Activated CD4-positive, alpha-beta T cell treated with anti-CD3 and anti-CD28 coated beads, Interleukin-2, amount 50 U/mL, for 4 hours (primary cell): ENCODE data around the gene PTRH1.
A peak's percentile ranks its signal among the peaks of the same experiment; 100 is the strongest.
"Not testable (repeated sequence)": the region's sequence is repeated elsewhere in the genome, so short reads cannot be mapped to it uniquely, and the experiment has no call there.

Source experiments
- DNase-seq, 2 experiments: peaks; one replicate each; pipeline ENCODE4 v3.0.0-alpha.2; 2020

The PTRH1 gene, protein sequence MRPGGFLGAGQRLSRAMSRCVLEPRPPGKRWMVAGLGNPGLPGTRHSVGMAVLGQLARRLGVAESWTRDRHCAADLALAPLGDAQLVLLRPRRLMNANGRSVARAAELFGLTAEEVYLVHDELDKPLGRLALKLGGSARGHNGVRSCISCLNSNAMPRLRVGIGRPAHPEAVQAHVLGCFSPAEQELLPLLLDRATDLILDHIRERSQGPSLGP

GRCh38 chr9:127715470-127716337 lies at the start of gene PTRH1, which contains the start of gene TTC16:
PTRH1 (minus strand) TSS chr9:127715663; CDS start chr9:127715639, 24 bp downstream.
TTC16 (plus strand) TSS chr9:127716079; CDS start chr9:127716146, 67 bp downstream.
- peak; percentile 96 to 97 for DNase-seq

DNA sequence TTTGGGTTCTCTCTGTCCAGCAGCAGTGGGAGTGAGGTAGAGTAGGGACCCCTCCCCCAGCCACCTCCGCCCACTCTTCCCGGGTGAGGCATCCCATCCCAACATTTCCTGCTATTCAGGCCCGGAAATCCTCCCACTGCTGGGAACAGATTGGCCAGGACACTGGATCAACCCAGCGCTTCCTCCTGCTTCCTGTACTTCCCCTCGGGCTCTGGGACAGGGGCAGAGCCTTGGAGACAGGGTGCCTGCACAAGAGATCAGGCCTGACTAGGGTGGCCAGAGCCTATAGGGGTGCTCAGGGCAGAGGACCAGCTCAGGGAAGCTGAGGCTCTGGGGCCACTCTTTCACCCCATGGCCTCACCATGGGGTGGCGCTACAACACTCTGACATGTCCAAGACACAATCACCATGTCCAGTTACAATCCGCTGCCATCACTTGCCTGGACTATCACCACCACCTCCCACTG lies 48.5 kb upstream of the PTRH1 start:
- no peak for DNase-seq

DNA sequence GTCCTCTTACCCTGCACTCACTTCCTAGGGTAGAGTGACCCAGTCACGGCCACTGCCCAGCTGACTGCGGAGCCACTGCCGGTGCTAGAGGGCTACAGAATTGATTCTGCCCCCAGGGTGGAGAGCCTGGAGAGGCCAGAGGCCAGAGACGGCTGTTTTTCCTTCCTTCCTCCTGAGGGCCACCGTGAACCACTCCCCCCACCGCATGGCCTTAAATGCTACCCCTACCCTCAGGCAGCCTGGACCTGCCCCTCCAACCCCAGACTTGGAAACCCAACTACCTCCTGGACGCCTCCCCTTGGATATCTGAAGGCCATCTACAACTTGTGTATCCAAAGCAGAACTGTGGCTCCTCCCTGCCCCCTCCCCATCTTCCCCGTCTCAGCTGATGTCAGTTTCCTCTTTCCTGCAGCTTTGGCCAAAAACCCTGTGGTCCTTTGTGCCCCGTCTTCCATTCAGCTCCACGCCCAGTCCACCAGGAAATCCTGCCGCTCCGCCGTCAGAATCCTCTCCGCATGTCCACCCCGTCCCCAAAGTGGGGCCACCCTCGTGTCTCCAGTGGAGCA lies 46.7 kb upstream of the PTRH1 start:
- no peak for DNase-seq

DNA sequence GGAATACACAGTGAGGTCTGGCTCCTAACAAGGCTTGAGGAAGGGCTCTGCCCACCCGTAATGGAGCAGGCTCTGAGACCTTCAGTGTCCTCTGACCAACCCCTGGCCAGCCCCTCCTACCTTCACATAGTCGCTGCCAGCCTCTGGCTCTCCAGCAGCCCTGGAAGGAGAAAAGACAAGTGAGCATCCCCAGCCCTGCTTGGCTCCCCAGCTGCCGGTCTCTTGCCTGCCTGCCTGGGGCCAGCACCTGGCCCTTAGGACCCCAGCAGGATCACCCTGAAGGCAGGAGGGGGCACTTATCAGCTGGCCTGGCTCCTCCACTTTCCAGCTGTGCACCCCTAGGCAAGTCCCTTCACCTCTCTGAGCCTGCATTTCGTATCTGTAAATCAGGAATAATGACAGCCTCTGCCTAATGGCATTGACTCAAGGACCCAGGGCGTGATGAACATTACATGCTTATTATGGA lies 46.1 kb upstream of the PTRH1 start:
- no peak for DNase-seq

DNA sequence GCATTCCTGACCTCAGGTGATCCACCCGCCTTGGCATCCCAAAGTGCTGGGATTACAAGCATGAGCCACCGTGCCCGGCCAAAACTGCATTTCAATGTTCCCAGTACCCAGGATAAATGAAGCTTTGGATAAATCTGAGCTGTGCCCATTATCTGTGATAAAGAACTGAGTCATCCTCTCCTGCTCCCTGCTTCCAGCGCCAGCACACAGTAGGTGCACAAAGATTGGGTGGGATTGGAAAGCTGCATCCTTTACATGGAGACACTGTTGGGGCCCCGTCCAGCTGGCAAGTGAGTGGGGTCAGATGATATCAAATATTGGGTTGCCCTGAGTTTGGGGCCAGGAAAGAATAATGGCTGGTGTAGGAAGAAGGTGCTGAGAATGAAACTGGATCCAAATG lies 45.6 kb upstream of the PTRH1 start:
- DNase-seq: no peak

DNA sequence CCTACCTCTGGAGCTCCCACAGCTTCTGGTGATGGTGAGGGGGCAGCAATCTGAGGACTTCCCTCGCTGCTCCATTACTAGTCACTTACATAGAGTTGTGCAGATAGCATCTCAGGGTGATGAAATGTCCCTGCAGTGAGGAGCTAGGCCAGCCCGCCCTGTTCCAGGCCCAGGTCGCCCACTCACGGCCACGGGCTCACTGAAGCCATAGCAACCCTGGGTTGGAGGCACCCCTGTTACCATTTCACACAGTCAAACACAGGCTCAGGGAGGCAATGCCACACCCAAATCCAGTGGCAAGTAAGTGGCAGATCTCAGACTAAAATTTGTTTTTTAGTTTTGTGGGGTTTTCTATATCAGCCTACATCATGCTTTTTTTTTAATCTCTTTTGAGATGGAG lies 43.4 kb upstream of the PTRH1 start:
- DNase-seq: no peak

GRCh38 chr9:127756776-127757175 lies 41.3 kb upstream of the PTRH1 start:
- not testable (repeated sequence) for DNase-seq

DNA sequence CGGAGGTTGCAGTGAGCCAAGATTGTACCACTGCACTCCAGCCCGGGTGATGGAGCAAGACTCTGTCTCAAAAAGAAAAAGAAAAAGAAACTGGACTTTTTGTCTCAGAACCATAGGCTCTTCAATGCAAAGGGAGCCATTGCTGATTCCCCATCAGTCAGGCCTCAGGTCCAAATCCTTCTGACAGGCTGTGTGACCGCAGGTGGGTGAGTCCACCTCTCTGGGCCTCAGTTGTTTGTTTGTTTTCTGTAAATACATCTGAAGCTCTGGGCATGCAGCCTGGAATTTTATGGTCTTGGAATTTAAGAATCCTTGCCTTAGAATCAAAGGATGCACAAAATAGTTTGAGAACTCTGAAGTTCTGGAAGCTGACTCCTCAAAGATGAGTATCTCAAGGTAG lies 40.8 kb upstream of the PTRH1 start:
- DNase-seq: no peak

DNA sequence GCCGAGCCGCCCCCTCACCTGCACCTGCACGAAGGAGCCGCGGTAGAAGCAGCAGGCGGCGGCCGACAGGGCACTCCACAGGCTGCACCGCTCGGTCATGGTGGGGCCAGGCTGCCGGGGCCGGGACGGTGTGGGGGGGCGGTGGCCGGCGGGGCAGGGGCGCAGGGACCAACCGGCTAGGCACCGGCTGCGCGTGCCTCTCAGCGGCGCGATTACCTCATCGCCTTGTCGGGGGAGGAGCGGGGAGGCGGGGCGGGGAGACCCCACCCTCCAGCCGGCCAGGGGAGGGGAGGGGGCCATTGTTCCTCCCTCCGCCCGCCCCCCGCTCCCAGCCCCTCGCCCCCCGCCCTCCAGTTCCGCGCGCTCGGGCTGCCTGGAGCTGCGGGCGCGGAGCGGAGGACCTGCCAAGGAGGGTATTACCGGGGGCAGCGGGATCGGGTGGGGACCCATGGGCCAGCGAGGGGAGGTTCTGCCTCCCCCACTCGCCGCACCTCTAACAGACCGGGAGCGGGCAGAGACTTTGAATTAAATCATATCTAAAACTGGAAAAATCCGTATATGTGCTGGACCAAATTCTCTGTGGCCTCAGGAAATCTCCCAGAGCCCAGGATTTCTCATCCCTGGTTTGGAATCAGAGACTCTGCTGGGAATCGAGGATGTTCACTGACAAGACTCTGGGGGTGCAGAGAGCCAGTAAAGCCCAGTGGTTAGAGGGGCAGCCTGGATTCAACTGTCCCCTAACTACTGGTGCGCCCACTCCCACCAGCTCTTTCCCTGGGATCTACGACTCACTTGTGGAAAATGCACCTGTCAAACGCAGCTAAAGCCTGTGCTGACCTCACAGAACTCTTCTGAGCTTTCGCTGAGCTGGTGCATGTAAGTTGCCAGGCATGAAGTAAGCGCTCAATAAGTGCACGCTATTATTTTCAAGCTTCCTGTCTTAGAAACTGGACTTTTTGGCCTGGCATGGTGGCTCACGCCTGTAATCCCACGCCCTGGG lies 39.9 kb upstream of the PTRH1 start:
- no peak for DNase-seq

DNA sequence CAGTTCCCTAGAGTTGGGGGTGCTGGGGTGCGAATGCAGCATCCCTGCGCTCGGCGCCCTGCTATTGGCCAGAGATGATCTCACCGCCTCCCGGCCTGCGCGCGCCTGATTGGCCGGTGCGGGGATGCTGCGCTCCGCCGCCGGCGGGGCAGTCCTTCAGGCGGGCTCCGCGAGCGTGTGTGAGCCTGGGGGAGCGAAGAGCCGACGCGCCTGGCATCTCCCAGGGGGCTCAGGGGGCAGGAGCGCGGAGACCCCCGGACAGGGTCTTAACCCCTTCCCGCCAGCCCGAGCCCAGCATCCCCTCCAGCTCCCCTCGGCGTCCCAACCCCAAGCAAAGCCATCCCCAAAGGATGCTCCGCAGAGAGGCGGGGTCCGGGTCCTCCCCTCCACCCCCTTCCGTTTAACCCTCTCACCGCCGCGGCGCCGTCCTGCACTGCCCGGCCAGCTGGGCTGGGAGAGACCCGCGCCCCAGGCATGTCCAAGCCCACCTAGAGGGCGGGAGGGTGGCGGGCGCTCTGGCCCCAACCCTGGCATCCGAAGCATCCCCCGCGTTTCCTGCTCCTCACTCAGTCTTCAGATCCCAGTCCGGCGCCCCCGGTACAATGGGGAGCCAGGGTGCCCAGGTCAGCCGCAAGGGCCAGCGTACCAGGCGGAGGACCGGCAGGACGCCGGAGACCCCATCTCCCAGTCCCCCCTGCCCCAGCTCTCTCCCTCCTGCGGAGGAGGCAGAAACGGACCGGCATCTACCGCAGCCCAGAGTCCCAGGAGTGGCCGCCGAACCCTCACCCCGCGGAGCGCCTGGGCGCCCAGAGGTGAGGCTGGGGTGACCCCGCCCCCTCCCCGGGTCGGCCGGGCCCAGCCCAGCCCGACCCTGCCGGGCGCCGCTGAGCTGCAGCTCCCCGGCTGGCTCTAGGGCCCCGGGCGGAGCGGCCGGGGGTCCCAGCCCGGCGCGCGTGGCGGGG lies 38.9 kb upstream of the PTRH1 start:
- no peak for DNase-seq

DNA sequence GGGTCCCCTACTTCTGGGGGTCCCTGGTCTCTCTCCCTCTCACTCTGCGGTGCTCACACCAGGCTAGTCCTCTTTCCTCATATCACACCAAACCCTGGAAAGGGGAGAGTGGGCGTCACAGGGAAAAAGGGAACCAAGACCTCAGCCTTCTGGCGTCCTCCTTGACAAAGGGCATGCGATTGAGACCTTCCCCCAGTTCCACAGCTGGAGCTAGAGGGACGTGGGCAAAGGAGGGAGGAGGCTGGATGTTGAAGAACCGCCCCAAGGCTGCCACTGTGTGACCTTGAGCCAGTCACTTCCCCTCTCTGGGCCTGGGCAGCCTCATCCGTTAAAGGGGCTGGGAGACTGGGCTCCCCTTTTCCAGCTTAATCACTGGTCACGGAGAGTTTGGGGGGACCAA lies 38.2 kb upstream of the PTRH1 start:
- DNase-seq: no peak

GRCh38 chr9:127753148-127753547 lies 37.7 kb upstream of the PTRH1 start:
- no peak for DNase-seq

DNA sequence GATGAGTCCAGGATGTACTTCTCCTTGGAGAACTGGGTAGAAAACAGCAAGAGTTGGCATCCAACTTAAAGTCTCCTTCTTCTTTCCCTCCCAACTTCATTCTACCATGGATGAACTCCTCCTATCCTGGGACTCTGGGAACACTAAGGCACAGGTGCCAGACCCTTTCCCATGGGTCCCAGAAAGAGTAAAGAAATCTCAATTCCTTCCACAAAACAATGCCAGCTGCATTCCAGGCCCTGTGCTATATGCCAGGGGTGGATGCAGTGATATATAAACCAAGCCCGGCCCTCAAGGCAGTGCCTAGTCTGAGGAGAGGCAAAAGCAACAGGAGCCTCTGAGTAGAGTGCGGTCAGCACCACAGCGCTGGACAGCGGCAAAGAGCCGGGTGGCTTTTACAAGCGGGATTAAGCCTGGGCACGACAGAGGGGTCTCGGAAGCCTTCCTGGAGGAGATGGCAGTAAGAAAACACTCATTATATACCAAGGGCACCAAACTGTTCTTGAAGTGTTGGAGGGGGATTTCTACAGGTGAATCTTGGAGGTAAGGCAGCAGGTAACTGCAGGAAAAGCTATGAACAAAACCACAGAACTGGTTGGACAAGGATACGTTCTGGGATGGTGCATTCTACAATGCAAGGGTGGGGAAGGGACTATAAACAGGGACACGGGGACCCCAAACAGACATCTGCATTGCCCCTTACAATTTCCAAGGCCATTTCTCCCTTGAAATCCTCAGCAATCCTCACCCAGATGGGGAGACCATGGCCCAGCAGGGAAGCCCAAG lies 36.0 kb upstream of the PTRH1 start:
- DNase-seq: no peak

DNA sequence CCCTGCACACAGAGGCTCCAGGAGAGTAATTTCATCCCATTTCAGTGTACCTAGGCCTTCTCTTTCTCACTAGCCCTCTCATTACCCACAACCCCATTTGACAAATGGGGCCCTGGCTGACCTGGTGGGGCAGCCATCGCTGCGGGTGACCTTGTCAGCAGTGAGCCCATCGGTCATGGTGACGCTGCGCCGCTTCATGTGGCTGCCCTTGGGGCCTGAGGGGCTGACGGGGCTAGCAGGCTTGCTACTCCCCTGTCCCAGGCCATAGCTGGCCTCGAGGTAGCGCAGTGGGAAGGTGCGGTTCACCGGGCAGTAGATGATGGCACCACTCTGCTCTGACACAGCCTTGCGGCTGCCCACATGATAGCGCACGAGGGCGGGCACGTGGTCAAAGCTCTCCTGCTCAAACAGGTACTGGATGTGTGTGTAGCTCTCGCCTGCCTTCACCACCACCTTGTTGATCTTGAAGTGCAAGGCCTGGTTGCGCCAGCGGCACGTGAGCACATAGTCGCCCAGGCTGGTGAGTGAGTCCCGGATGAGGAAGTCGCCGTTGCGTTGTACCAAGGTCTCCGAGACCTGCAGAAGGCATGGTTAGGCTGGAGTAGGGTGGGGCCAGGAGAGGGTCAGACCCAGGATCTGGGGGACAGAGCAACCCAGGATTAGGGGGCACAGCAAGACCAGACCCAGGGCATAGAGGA lies 33.8 kb upstream of the PTRH1 start:
- no peak for DNase-seq

- peak in 1 of 2 experiments; percentile 17 for DNase-seq
These were observed 31.6 kb upstream of the PTRH1 start for GRCh38 chr9:127746959-127747569.

DNA sequence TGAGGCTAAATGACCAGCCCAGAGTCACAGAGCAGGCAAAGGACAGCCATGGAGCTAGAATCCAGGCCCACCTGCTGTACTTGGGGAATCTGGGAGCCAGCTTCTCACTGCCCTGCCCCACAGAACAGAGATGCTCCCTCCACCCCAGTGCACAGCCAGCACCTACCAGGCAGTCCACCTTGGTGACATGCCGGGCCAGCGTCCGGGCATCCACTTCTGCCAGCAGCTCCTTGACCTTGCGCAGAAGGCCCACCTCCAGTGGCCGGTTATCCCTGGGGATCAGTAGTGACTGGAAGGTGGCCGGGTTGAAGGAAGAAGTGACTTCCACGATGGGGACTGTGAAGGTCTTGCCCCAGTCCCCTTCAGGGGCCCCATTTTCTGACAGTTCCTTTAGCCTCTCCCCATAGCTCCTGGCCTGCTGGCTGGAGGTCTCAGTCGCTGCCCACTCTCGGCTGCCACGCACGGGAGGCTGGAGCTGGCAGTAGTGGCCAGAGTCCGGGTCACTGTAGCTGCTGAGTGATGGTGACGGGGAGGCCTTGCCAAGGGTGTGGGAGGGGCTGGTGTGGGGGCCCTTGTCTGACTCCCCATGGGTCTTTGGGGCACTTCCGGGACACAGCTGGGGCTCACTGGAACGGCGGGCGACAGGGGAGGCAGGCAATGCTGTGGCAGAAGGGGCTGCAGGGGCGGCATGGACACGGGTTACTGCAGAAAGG lies 29.1 kb upstream of the PTRH1 start:
- DNase-seq: no peak

GRCh38 chr9:127742435-127743088 lies 27.1 kb upstream of the PTRH1 start:
- DNase-seq: no peak
